ENCODE measurements around the gene FBXL22. TPM values are rescaled to one million over a fixed set of nuclear protein-coding genes. Genes with fewer than 3 reads are reported as not detected.

Gene FBXL22
- total RNA-seq (1 to 10 TPM in 1 of 2 donors, under 1 TPM in 1; 0.83 to 1.2 TPM), polyA plus RNA-seq (ENCODE audit: insufficient read length in 2 of 2) (1 to 10 TPM; 2.4 to 3.0 TPM)
- long read RNA-seq, donor 1: 0 reads
- long read RNA-seq, donor 2: 0 reads
- long read RNA-seq, donor 3: 0 reads
- long read RNA-seq, donor 4, partial matches to known transcripts: 6 of 26 reads
- long read RNA-seq, donor 4, other reads (novel, unspliced or antisense): 20 of 26 reads

- 72% methylated on average over 20 of the region's 23 CpGs for WGBS (ENCODE audit: insufficient coverage)
- peak in 1 of 6 donors; percentile 55 for DNase-seq (ENCODE audit: low read depth in 4 of 6, low spot score in 6 of 6)
Observed at GRCh38 chr15:63597038-63597790, at the start of gene FBXL22. Gene FBXL22, plus strand, starts transcription at chr15:63597387. Its CDS starts 6 bp downstream, at chr15:63597393.

GRCh38 chr15:63551400-63551799, 45.8 kb upstream of the FBXL22 start:
- no CpG with 5 or more reads among the region's 1 CpG for WGBS (ENCODE audit: insufficient coverage)
- DNase-seq (ENCODE audit: low read depth in 4 of 6, low spot score in 6 of 6): no peak
- H3K9me3 ChIP-seq (ENCODE audit: control insufficient read depth, insufficient read depth, low read length): no peaks in the 10 kb centered on the region
- no peaks in the 10 kb centered on the region for H3K4me1 ChIP-seq (ENCODE audit: control insufficient read depth, insufficient read depth, low read length)
- H3K27me3 ChIP-seq (ENCODE audit: control insufficient read depth, insufficient read depth, low read length): no peaks in the 10 kb centered on the region
- H3K36me3 ChIP-seq (ENCODE audit: control insufficient read depth, insufficient read depth, low read length): peaks cover 2% of the 10 kb centered on the region
- H3K27ac ChIP-seq (ENCODE audit: low read depth, low read length): peak overlapping the region; percentile 63
- no peak overlapping the region for H3K4me3 ChIP-seq (ENCODE audit: low read depth, low read length)

More at GRCh38 chr15:63597038-63597790, at the start of gene FBXL22:
- peaks cover 16% of the 10 kb centered on the region for H3K36me3 ChIP-seq (ENCODE audit: control insufficient read depth, insufficient read depth, low read length)
- no peak within 1 kb of the TSS for H3K4me3 ChIP-seq (ENCODE audit: low read depth, low read length)
- no peaks in the 10 kb centered on the region for H3K9me3 ChIP-seq (ENCODE audit: control insufficient read depth, insufficient read depth, low read length)
- H3K4me1 ChIP-seq (ENCODE audit: control insufficient read depth, insufficient read depth, low read length): peaks cover 54% of the 10 kb centered on the region
- peak within 1 kb of the TSS; percentile 75 for H3K27ac ChIP-seq (ENCODE audit: low read depth, low read length)
- H3K27me3 ChIP-seq (ENCODE audit: control insufficient read depth, insufficient read depth, low read length): no peaks in the 10 kb centered on the region

- Histone ChIP-seq H3K4me3 (ENCODE audit: low read depth, low read length) (no peak overlapping the region), H3K27ac (ENCODE audit: low read depth, low read length) (peak overlapping the region; percentile 63), H3K4me1 (ENCODE audit: control insufficient read depth, insufficient read depth, low read length) (no peaks in the 10 kb centered on the region), H3K36me3 (ENCODE audit: control insufficient read depth, insufficient read depth, low read length) (peaks cover 4% of the 10 kb centered on the region), H3K9me3 (ENCODE audit: control insufficient read depth, insufficient read depth, low read length) (no peaks in the 10 kb centered on the region), H3K27me3 (ENCODE audit: control insufficient read depth, insufficient read depth, low read length) (no peaks in the 10 kb centered on the region)
- DNase-seq (ENCODE audit: low read depth in 4 of 6, low spot score in 6 of 6): peak in 2 of 6 donors; percentile 52 to 58
- 37% methylated on average over 2 of the region's 3 CpGs for WGBS (ENCODE audit: insufficient coverage)
Observed at GRCh38 chr15:63553388-63553791, 43.8 kb upstream of the FBXL22 start.

GRCh38 chr15:63554337-63554927, 42.8 kb upstream of the FBXL22 start:
- H3K36me3 ChIP-seq (ENCODE audit: control insufficient read depth, insufficient read depth, low read length): peaks cover 4% of the 10 kb centered on the region
- no peak overlapping the region for H3K4me3 ChIP-seq (ENCODE audit: low read depth, low read length)
- H3K4me1 ChIP-seq (ENCODE audit: control insufficient read depth, insufficient read depth, low read length): no peaks in the 10 kb centered on the region
- H3K9me3 ChIP-seq (ENCODE audit: control insufficient read depth, insufficient read depth, low read length): no peaks in the 10 kb centered on the region
- no peak overlapping the region for H3K27ac ChIP-seq (ENCODE audit: low read depth, low read length)
- DNase-seq (ENCODE audit: low read depth in 4 of 6, low spot score in 6 of 6): no peak
- H3K27me3 ChIP-seq (ENCODE audit: control insufficient read depth, insufficient read depth, low read length): no peaks in the 10 kb centered on the region
- no CpG with 5 or more reads among the region's 2 CpGs for WGBS (ENCODE audit: insufficient coverage)

- peaks cover 8% of the 10 kb centered on the region for H3K36me3 ChIP-seq (ENCODE audit: control insufficient read depth, insufficient read depth, low read length)
- no peaks in the 10 kb centered on the region for H3K9me3 ChIP-seq (ENCODE audit: control insufficient read depth, insufficient read depth, low read length)
- H3K4me1 ChIP-seq (ENCODE audit: control insufficient read depth, insufficient read depth, low read length): no peaks in the 10 kb centered on the region
- no peak for DNase-seq (ENCODE audit: low read depth in 4 of 6, low spot score in 6 of 6)
- no peaks in the 10 kb centered on the region for H3K27me3 ChIP-seq (ENCODE audit: control insufficient read depth, insufficient read depth, low read length)
- no peak overlapping the region for H3K27ac ChIP-seq (ENCODE audit: low read depth, low read length)
- H3K4me3 ChIP-seq (ENCODE audit: low read depth, low read length): no peak overlapping the region
Observed at GRCh38 chr15:63555507-63555906, 41.7 kb upstream of the FBXL22 start.

GRCh38 chr15:63556246-63556645, 40.9 kb upstream of the FBXL22 start:
- Histone ChIP-seq H3K36me3 (ENCODE audit: control insufficient read depth, insufficient read depth, low read length) (peaks cover 9% of the 10 kb centered on the region), H3K4me3 (ENCODE audit: low read depth, low read length) (no peak overlapping the region), H3K9me3 (ENCODE audit: control insufficient read depth, insufficient read depth, low read length) (no peaks in the 10 kb centered on the region), H3K27me3 (ENCODE audit: control insufficient read depth, insufficient read depth, low read length) (no peaks in the 10 kb centered on the region), H3K4me1 (ENCODE audit: control insufficient read depth, insufficient read depth, low read length) (no peaks in the 10 kb centered on the region), H3K27ac (ENCODE audit: low read depth, low read length) (no peak overlapping the region)
- DNase-seq (ENCODE audit: low read depth in 4 of 6, low spot score in 6 of 6): no peak
- 79% methylated on average over 3 of the region's 6 CpGs for WGBS (ENCODE audit: insufficient coverage)

- 100% methylated on average over 6 of the region's 7 CpGs for WGBS (ENCODE audit: insufficient coverage)
- H3K4me1 ChIP-seq (ENCODE audit: control insufficient read depth, insufficient read depth, low read length): no peaks in the 10 kb centered on the region
Observed at GRCh38 chr15:63556736-63557135, 40.5 kb upstream of the FBXL22 start.

GRCh38 chr15:63559753-63560152, 37.4 kb upstream of the FBXL22 start:
- no peaks in the 10 kb centered on the region for H3K9me3 ChIP-seq (ENCODE audit: control insufficient read depth, insufficient read depth, low read length)

More at GRCh38 chr15:63556736-63557135, 40.5 kb upstream of the FBXL22 start:
- Histone ChIP-seq H3K9me3 (ENCODE audit: control insufficient read depth, insufficient read depth, low read length) (no peaks in the 10 kb centered on the region), H3K4me3 (ENCODE audit: low read depth, low read length) (no peak overlapping the region), H3K27ac (ENCODE audit: low read depth, low read length) (no peak overlapping the region), H3K36me3 (ENCODE audit: control insufficient read depth, insufficient read depth, low read length) (peaks cover 13% of the 10 kb centered on the region), H3K27me3 (ENCODE audit: control insufficient read depth, insufficient read depth, low read length) (no peaks in the 10 kb centered on the region)
- DNase-seq (ENCODE audit: low read depth in 4 of 6, low spot score in 6 of 6): no peak

GRCh38 chr15:63560741-63561448, 36.3 kb upstream of the FBXL22 start:
- WGBS (ENCODE audit: insufficient coverage): 68% methylated on average over 5 of the region's 6 CpGs
- H3K27ac ChIP-seq (ENCODE audit: low read depth, low read length): no peak overlapping the region
- no peak for DNase-seq (ENCODE audit: low read depth in 4 of 6, low spot score in 6 of 6)
- peaks cover 17% of the 10 kb centered on the region for H3K36me3 ChIP-seq (ENCODE audit: control insufficient read depth, insufficient read depth, low read length)
- no peaks in the 10 kb centered on the region for H3K4me1 ChIP-seq (ENCODE audit: control insufficient read depth, insufficient read depth, low read length)
- no peaks in the 10 kb centered on the region for H3K27me3 ChIP-seq (ENCODE audit: control insufficient read depth, insufficient read depth, low read length)
- no peak overlapping the region for H3K4me3 ChIP-seq (ENCODE audit: low read depth, low read length)
- H3K9me3 ChIP-seq (ENCODE audit: control insufficient read depth, insufficient read depth, low read length): no peaks in the 10 kb centered on the region

More at GRCh38 chr15:63559753-63560152, 37.4 kb upstream of the FBXL22 start:
- no peak overlapping the region for H3K27ac ChIP-seq (ENCODE audit: low read depth, low read length)
- no peak overlapping the region for H3K4me3 ChIP-seq (ENCODE audit: low read depth, low read length)
- WGBS (ENCODE audit: insufficient coverage): no CpG with 5 or more reads among the region's 5 CpGs
- H3K36me3 ChIP-seq (ENCODE audit: control insufficient read depth, insufficient read depth, low read length): peaks cover 17% of the 10 kb centered on the region
- no peaks in the 10 kb centered on the region for H3K27me3 ChIP-seq (ENCODE audit: control insufficient read depth, insufficient read depth, low read length)
- no peaks in the 10 kb centered on the region for H3K4me1 ChIP-seq (ENCODE audit: control insufficient read depth, insufficient read depth, low read length)
- DNase-seq (ENCODE audit: low read depth in 4 of 6, low spot score in 6 of 6): peak in 1 of 6 donors; percentile 23
